ENCODE data around the gene LRRC3C.

LRRC3C gene

DNA sequence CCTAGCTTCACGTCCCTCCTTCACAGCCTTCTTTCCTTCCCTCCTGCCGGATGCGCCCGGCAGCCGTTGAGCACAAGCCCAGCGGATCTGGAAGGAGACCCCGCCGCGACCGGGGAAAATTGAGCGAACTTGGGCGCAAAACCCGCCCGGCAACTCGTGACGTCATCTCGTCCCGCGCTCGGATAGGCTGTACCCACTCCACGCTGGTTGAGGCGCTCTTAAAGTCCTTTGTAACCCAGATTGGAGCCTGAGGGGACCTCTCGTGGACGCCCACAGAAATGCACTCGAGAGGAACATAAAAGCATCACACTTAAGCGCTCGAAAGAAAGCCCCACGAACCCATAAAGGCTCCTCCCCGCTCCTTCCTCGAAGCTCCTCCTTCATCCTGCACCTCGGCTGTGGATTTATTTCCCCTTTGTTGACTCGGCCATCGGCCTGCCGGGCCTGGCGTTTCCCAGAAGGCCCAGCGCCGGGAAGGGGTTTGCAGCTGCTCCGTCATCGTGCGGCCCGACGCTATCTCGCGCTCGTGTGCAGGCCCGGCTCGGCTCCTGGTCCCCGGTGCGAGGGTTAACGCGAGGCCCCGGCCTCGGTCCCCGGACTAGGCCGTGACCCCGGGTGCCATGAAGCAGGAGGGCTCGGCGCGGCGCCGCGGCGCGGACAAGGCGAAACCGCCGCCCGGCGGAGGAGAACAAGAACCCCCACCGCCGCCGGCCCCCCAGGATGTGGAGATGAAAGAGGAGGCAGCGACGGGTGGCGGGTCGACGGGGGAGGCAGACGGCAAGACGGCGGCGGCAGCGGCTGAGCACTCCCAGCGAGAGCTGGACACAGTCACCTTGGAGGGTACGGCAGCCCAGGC, 53.0 kb downstream of the LRRC3C start, which contains the start of gene PSMD3:
PSMD3 (plus strand) TSS at position 457 of the 856 bp plus-strand sequence; CDS start at position 621, 164 bp downstream.
- peak within 1 kb of the TSS; percentile 96 for H3K4me3 ChIP-seq (ENCODE audit: low read length)
- DNase-seq (ENCODE audit: low read depth): peak; percentile 99
- TF ChIP-seq, protein P1, sequence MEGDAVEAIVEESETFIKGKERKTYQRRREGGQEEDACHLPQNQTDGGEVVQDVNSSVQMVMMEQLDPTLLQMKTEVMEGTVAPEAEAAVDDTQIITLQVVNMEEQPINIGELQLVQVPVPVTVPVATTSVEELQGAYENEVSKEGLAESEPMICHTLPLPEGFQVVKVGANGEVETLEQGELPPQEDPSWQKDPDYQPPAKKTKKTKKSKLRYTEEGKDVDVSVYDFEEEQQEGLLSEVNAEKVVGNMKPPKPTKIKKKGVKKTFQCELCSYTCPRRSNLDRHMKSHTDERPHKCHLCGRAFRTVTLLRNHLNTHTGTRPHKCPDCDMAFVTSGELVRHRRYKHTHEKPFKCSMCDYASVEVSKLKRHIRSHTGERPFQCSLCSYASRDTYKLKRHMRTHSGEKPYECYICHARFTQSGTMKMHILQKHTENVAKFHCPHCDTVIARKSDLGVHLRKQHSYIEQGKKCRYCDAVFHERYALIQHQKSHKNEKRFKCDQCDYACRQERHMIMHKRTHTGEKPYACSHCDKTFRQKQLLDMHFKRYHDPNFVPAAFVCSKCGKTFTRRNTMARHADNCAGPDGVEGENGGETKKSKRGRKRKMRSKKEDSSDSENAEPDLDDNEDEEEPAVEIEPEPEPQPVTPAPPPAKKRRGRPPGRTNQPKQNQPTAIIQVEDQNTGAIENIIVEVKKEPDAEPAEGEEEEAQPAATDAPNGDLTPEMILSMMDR (conservative IDR thresholded peaks at IDR 0.05; ENCODE audit: low read length): peak; percentile 82

GRCh38 chr17:39981207-39981741, 53.7 kb downstream of the LRRC3C start:
- no peak for DNase-seq (ENCODE audit: low read depth)
- TF ChIP-seq, protein P1 (conservative IDR thresholded peaks at IDR 0.05; ENCODE audit: low read length): no peak; the same call in 1 of the 2 replicates
- peak overlapping the region; percentile 96 for H3K4me3 ChIP-seq (ENCODE audit: low read length)

DNA sequence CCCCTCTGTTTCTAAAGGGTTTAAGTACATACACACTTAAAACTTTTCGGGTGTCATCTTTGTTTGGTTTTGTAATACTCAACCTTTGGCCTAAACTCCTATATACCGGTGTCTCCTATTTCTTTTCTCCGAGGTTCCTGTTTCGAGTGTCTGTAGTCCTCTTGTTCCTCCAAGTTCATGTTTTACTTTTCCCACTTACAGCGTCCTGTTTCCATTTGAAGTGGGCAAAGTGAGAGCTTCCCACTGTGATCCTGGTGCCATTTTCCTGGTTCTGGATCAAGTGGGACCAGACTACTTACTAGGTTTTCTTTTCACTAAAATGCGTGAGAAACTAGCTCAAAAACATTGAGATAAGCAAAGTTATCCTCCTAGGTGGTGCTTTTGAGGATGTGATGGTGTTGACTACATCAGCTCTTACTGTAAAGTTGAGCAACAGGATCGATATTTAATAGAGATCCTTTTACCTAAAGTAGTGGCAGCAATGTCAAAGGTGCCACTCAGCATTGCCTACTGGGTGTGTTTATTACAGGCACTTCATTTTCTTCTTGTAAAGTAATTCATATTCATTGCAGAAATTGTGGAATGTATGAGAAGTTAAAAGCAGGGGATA, 54.3 kb downstream of the LRRC3C start:
- TF ChIP-seq, protein P1 (conservative IDR thresholded peaks at IDR 0.05; ENCODE audit: low read length): no peak
- no peak for DNase-seq (ENCODE audit: low read depth)
- H3K4me3 ChIP-seq (ENCODE audit: low read length): peak overlapping the region; percentile 96

DNA sequence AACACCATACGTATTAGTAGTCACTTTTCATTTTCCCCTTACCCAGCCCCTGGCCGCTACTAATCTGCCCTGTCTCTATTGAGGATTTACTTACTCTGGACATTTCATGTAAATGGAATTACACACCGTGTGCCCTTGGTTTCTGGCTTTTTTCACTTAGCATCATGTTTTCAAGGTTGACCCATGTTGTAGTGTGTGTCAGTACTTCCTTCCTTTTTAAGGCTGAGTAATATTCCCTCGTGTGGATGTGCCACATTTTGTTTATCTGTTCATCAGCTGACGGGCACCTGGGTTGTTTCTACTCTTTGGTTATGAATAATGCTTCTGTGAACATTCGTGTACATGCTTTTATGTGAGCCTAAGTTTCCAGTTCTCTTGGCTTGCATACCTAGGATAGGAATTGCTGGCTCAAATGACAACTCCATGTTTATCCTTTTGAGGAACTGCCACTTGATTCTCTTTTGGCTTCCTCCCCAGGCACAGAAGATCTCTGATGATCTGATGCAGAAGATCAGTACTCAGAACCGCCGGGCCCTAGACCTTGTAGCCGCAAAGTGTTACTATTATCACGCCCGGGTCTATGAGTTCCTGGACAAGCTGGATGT, 60.8 kb downstream of the LRRC3C start:
- H3K4me3 ChIP-seq (ENCODE audit: low read length): no peak overlapping the region
- TF ChIP-seq, protein P1 (conservative IDR thresholded peaks at IDR 0.05; ENCODE audit: low read length): no peak
- no peak for DNase-seq (ENCODE audit: low read depth)

DNA sequence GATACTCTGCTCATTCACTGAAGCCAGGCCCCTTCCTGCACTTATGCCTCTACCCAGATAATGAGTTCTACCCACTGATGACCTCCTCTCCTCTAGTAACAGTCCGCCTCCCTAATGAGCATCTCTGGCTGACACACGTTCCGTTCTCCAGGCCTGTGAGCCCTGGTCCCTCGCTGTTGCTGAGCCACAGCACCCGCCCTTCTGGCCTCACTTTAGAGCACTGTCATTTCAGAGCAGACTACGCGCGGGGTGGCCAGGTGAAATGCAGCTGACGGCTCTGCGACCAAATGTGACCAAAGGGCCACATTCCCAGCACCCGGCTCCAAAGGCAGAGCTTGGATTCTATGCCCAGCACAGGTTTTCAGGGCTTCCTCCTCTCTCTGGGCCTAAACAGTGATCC, 66.9 kb downstream of the LRRC3C start:
- no peak for DNase-seq (ENCODE audit: low read depth)
- H3K4me3 ChIP-seq (ENCODE audit: low read length): no peak overlapping the region
- TF ChIP-seq, protein P1 (conservative IDR thresholded peaks at IDR 0.05; ENCODE audit: low read length): no peak
